Activated naive CD8-positive, alpha-beta T cell treated with anti-CD3 and anti-CD28 coated beads for 36 hours (primary cell): ENCODE data around the gene RPUSD1. TPM values are rescaled to one million over a fixed set of nuclear protein-coding genes. Genes with fewer than 3 reads are reported as not detected.

ENCODE experiments used
- DNase-seq: peaks from one replicate; pipeline ENCODE4 v3.0.0; 2021
- H3K27ac Mint-ChIP-seq: one replicate; pipeline ENCODE4 v1.8.0; 2022; ENCODE audit warnings: mild to moderate bottlenecking, moderate library complexity, mixed read lengths
- H3K27me3 Mint-ChIP-seq: one replicate; pipeline ENCODE4 v1.8.0; 2022; ENCODE audit warnings: mild to moderate bottlenecking, mixed read lengths
- H3K36me3 Mint-ChIP-seq: one replicate; pipeline ENCODE4 v1.8.0; 2021; ENCODE audit warnings: mild to moderate bottlenecking, mixed read lengths
- H3K4me1 Mint-ChIP-seq: one replicate; pipeline ENCODE4 v1.8.0; 2021; ENCODE audit warnings: mixed read lengths
- H3K4me3 Mint-ChIP-seq: one replicate; pipeline ENCODE4 v1.8.0; 2022; ENCODE audit warnings: mild to moderate bottlenecking, moderate library complexity, mixed read lengths
- H3K9me3 Mint-ChIP-seq: one replicate; pipeline ENCODE4 v1.8.0; 2022; ENCODE audit warnings: mixed read lengths
- total RNA-seq, 2 experiments: library from RNA; stranded (reverse); gene quantifications; one replicate each; pipeline ENCODE4 v1.2.3, GENCODE V29; 2021

The RPUSD1 gene
- total RNA-seq, 2 experiments from 2014 or later, result 41.8 to 42.3 TPM

GRCh38 chr16:796296-797119 is 8.3 kb upstream of the RPUSD1 start:
- Mint-ChIP-seq H3K4me1 (peaks cover 2% of the 10 kb centered on the region), H3K27me3 (peaks cover 14% of the 10 kb centered on the region), H3K27ac (no peak overlapping the region), H3K36me3 (peaks cover 29% of the 10 kb centered on the region), H3K9me3 (no peaks in the 10 kb centered on the region), H3K4me3 (no peak overlapping the region)
- no peak for DNase-seq

GRCh38 chr16:795580-796229 is 7.5 kb upstream of the RPUSD1 start:
- DNase-seq, result no peak
- Mint-ChIP-seq H3K9me3 (no peaks in the 10 kb centered on the region), H3K4me3 (no peak overlapping the region), H3K36me3 (peaks cover 30% of the 10 kb centered on the region), H3K4me1 (peaks cover 2% of the 10 kb centered on the region), H3K27me3 (peaks cover 14% of the 10 kb centered on the region), H3K27ac (no peak overlapping the region)

- no peaks in the 10 kb centered on the region for H3K9me3 Mint-ChIP-seq
- peaks cover 30% of the 10 kb centered on the region for H3K36me3 Mint-ChIP-seq
- no peak for DNase-seq
- H3K27ac Mint-ChIP-seq, result no peak overlapping the region
- peaks cover 2% of the 10 kb centered on the region for H3K4me1 Mint-ChIP-seq
- no peak overlapping the region for H3K4me3 Mint-ChIP-seq
- H3K27me3 Mint-ChIP-seq, result peaks cover 14% of the 10 kb centered on the region
Observed at GRCh38 chr16:794853-795466, 6.8 kb upstream of the RPUSD1 start.

GRCh38 chr16:794091-794822 is 6.1 kb upstream of the RPUSD1 start:
- Mint-ChIP-seq H3K4me3 (no peak overlapping the region), H3K27me3 (peaks cover 14% of the 10 kb centered on the region), H3K9me3 (no peaks in the 10 kb centered on the region), H3K27ac (no peak overlapping the region), H3K36me3 (peaks cover 30% of the 10 kb centered on the region), H3K4me1 (peaks cover 2% of the 10 kb centered on the region)
- DNase-seq, result no peak

- H3K9me3 Mint-ChIP-seq, result no peaks in the 10 kb centered on the region
- peaks cover 27% of the 10 kb centered on the region for H3K36me3 Mint-ChIP-seq
- H3K4me1 Mint-ChIP-seq, result peaks cover 2% of the 10 kb centered on the region
- no peak overlapping the region for H3K27ac Mint-ChIP-seq
- no peak for DNase-seq
- H3K4me3 Mint-ChIP-seq, result no peak overlapping the region
- H3K27me3 Mint-ChIP-seq, result peaks cover 10% of the 10 kb centered on the region
Observed at GRCh38 chr16:793414-793813, 5.2 kb upstream of the RPUSD1 start.

- DNase-seq, result no peak
- Mint-ChIP-seq H3K36me3 (peaks cover 18% of the 10 kb centered on the region), H3K4me3 (no peak overlapping the region), H3K27me3 (peaks cover under 1% of the 10 kb centered on the region), H3K9me3 (no peaks in the 10 kb centered on the region), H3K4me1 (peaks cover 2% of the 10 kb centered on the region), H3K27ac (no peak overlapping the region)
Observed at GRCh38 chr16:792221-792995, 4.2 kb upstream of the RPUSD1 start.

- Mint-ChIP-seq H3K27ac (no peak overlapping the region), H3K27me3 (no peaks in the 10 kb centered on the region), H3K9me3 (no peaks in the 10 kb centered on the region)
Observed at GRCh38 chr16:791131-791530, 3.0 kb upstream of the RPUSD1 start.

GRCh38 chr16:790086-790485 is 1.9 kb upstream of the RPUSD1 start:
- Mint-ChIP-seq H3K36me3 (peaks cover 8% of the 10 kb centered on the region), H3K9me3 (no peaks in the 10 kb centered on the region), H3K4me3 (peak overlapping the region; percentile 70), H3K4me1 (peaks cover 3% of the 10 kb centered on the region), H3K27ac (no peak overlapping the region), H3K27me3 (no peaks in the 10 kb centered on the region)
- no peak for DNase-seq

More at GRCh38 chr16:791131-791530, 3.0 kb upstream of the RPUSD1 start:
- Mint-ChIP-seq H3K36me3 (peaks cover 9% of the 10 kb centered on the region), H3K4me3 (no peak overlapping the region), H3K4me1 (peaks cover 4% of the 10 kb centered on the region)
- no peak for DNase-seq

- H3K27ac Mint-ChIP-seq, result no peak overlapping the region
Observed at GRCh38 chr16:789191-789850, 1.1 kb upstream of the RPUSD1 start.

GRCh38 chr16:788399-789126 is 382 bp upstream of the RPUSD1 start, which contains the start of gene CHTF18:
Gene CHTF18, plus strand, starts transcription at chr16:788620. Its CDS starts 65 bp downstream, at chr16:788685.
- Mint-ChIP-seq H3K27ac (peak within 1 kb of the TSS; percentile 79), H3K9me3 (no peaks in the 10 kb centered on the region), H3K36me3 (peaks cover 8% of the 10 kb centered on the region), H3K4me1 (peaks cover 4% of the 10 kb centered on the region), H3K27me3 (no peaks in the 10 kb centered on the region), H3K4me3 (peak within 1 kb of the TSS; percentile 89)
- peak; percentile 97 for DNase-seq

More at GRCh38 chr16:789191-789850, 1.1 kb upstream of the RPUSD1 start:
- no peak for DNase-seq
- Mint-ChIP-seq H3K36me3 (peaks cover 8% of the 10 kb centered on the region), H3K27me3 (no peaks in the 10 kb centered on the region), H3K4me3 (peak overlapping the region; percentile 81), H3K9me3 (no peaks in the 10 kb centered on the region), H3K4me1 (peaks cover 4% of the 10 kb centered on the region)

GRCh38 chr16:787321-787966 is 737 bp downstream of the RPUSD1 start:
- peaks cover 4% of the 10 kb centered on the region for H3K4me1 Mint-ChIP-seq
- H3K9me3 Mint-ChIP-seq, result no peaks in the 10 kb centered on the region
- H3K27me3 Mint-ChIP-seq, result no peaks in the 10 kb centered on the region
- H3K27ac Mint-ChIP-seq, result peak overlapping the region; percentile 79
- no peak for DNase-seq
- H3K4me3 Mint-ChIP-seq, result peak overlapping the region; percentile 89
- H3K36me3 Mint-ChIP-seq, result peaks cover 8% of the 10 kb centered on the region

GRCh38 chr16:785563-786535 is 2.3 kb downstream of the RPUSD1 start:
- Mint-ChIP-seq H3K4me3 (peak overlapping the region; percentile 89), H3K9me3 (no peaks in the 10 kb centered on the region), H3K27ac (no peak overlapping the region), H3K36me3 (peaks cover 2% of the 10 kb centered on the region), H3K27me3 (no peaks in the 10 kb centered on the region), H3K4me1 (peaks cover 4% of the 10 kb centered on the region)
- peak; percentile 78 for DNase-seq
